HEK293 (cell line): ENCODE measurements around the gene SPOCK3.

ENCODE experiments used
- CTCF ChIA-PET: fragments of 350-600 bp; formaldehyde crosslinking; extraction: SDS; loops from one replicate; lab custom pipeline; 2021; ENCODE audit warnings: antibody characterized with exemption; lab: Yijun Ruan, JAX
- POLR2A ChIA-PET: fragments of 300-600 bp; formaldehyde crosslinking; extraction: SDS; loops from one replicate; lab custom pipeline; 2020; ENCODE audit warnings: antibody characterized with exemption, inconsistent platforms; lab: Yijun Ruan, JAX
- H3K27ac ChIP-seq: fragments of 200-500 bp; sonication (Bioruptor generic); 2 replicates; pipeline ENCODE4 v1.5.1; 2014; ENCODE audit warnings: low read depth, low read length, control low read depth, inconsistent platforms; ENCODE audit errors: extremely low read depth
- H3K36me3 ChIP-seq, 2 experiments: fragments of 200-500 bp in 1 of 2; sonication (Bioruptor generic) in 1 of 2; 1 replicate in 1 of 2; 2 replicates in 1 of 2; pipeline ENCODE4 v1.5.1; 2014 to 2017; ENCODE audit warnings: inconsistent platforms in 2 of 2, low read length in 2 of 2; ENCODE audit not compliant: control insufficient read depth in 2 of 2, insufficient read depth in 1 of 2
- H3K4me1 ChIP-seq: fragments of 200-500 bp; sonication (Bioruptor generic); 2 replicates; pipeline ENCODE4 v1.5.1; 2014; ENCODE audit warnings: mild to moderate bottlenecking, low read length, inconsistent platforms; ENCODE audit not compliant: control insufficient read depth, insufficient read depth
- H3K4me3 ChIP-seq: 2 replicates; pipeline ENCODE4 v1.5.1; 2011; ENCODE audit warnings: low read depth, mild to moderate bottlenecking, control low read depth, low read length, moderate library complexity
- H3K9me3 ChIP-seq: fragments of 200-500 bp; sonication (Bioruptor generic); 2 replicates; pipeline ENCODE4 v1.5.1; 2014; ENCODE audit warnings: low read depth, low read length, inconsistent platforms; ENCODE audit not compliant: control insufficient read depth, insufficient read depth
- CTCF ChIP-seq: fragments of 450-650 bp; formaldehyde crosslinking; IDR thresholded peaks from 2 replicates; pipeline ENCODE4 v1.5.1; 2016; ENCODE audit warnings: missing biosample characterization, missing genetic modification characterization
- HOXD13 ChIP-seq: sonication (generic); formaldehyde crosslinking; IDR thresholded peaks from 2 replicates; pipeline ENCODE4 v1.8.0; 2022; ENCODE audit warnings: missing genetic modification reagents, borderline replicate concordance
- PRDM1 ChIP-seq: fragments of 450-650 bp; formaldehyde crosslinking; IDR thresholded peaks from 2 replicates; pipeline ENCODE4; 2016; ENCODE audit warnings: missing biosample characterization, missing genetic modification characterization
- REST ChIP-seq: fragments of 450-650 bp; formaldehyde crosslinking; IDR thresholded peaks from 2 replicates; pipeline ENCODE4 v1.5.1; 2016; ENCODE audit warnings: missing biosample characterization, missing genetic modification characterization
- SP3 ChIP-seq: fragments of 450-650 bp; formaldehyde crosslinking; IDR thresholded peaks from 2 replicates; pipeline ENCODE4 v1.5.1; 2016; ENCODE audit warnings: missing biosample characterization, missing genetic modification characterization
- YY1 ChIP-seq: fragments of 450-650 bp; formaldehyde crosslinking; IDR thresholded peaks from 2 replicates; pipeline ENCODE4 v1.5.1; 2018; ENCODE audit warnings: missing biosample characterization, missing genetic modification characterization
- ZFP3 ChIP-seq: fragments of 450-650 bp; formaldehyde crosslinking; IDR thresholded peaks from 2 replicates; pipeline ENCODE4 v1.5.1; 2016; ENCODE audit warnings: low read depth, missing biosample characterization, missing genetic modification characterization
- ZNF2 ChIP-seq: fragments of 450-650 bp; formaldehyde crosslinking; IDR thresholded peaks from 2 replicates; pipeline ENCODE4 v1.5.1; 2016; ENCODE audit warnings: missing biosample characterization, missing genetic modification characterization
- ZNF280C ChIP-seq: fragments of 450-650 bp; formaldehyde crosslinking; IDR thresholded peaks from 2 replicates; pipeline ENCODE4 v1.5.1; 2016; ENCODE audit warnings: missing biosample characterization, missing genetic modification characterization
- ZNF324 ChIP-seq: fragments of 450-650 bp; formaldehyde crosslinking; IDR thresholded peaks from 2 replicates; pipeline ENCODE4 v1.5.1; 2016; ENCODE audit warnings: missing biosample characterization, missing genetic modification characterization
- ZNF529 ChIP-seq: fragments of 450-650 bp; formaldehyde crosslinking; IDR thresholded peaks from 2 replicates; pipeline ENCODE4 v1.5.1; 2017; ENCODE audit warnings: missing genetic modification characterization, missing biosample characterization; ENCODE audit not compliant: insufficient replicate concordance
- ZNF544 ChIP-seq: fragments of 450-650 bp; formaldehyde crosslinking; IDR thresholded peaks from 2 replicates; pipeline ENCODE4 v1.5.0; 2017; ENCODE audit warnings: missing biosample characterization, missing genetic modification characterization
- ZNF600 ChIP-seq: fragments of 450-650 bp; formaldehyde crosslinking; IDR thresholded peaks from 2 replicates; pipeline ENCODE4 v1.5.1; 2016; ENCODE audit warnings: missing biosample characterization, missing genetic modification characterization
- ZNF654 ChIP-seq: fragments of 450-650 bp; formaldehyde crosslinking; IDR thresholded peaks from 2 replicates; pipeline ENCODE4 v1.5.1; 2016; ENCODE audit warnings: low read depth, missing biosample characterization, missing genetic modification characterization
- ZSCAN23 ChIP-seq: fragments of 450-650 bp; formaldehyde crosslinking; IDR thresholded peaks from 2 replicates; pipeline ENCODE4 v1.5.1; 2016; ENCODE audit warnings: missing biosample characterization, missing genetic modification characterization

The SPOCK3 gene

DNA sequence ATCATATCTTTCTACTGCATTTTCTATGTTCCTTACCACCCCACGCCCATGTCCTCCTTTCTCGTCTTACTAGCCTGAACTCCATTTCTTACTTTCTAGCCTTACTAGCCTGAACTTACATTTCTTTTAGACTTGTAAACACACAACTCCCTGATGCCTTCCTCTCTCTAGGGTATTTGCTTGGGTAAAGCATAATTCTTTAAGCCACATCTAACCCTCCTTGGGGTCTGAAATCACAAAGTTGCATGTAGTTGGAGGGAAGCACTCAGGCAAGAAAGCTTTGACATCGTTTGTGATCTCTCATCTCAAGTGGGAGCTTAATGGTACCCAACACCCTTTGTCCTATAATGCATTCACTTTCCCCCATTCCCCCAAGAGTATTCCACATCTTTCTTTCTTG lies 124.4 kb downstream of the SPOCK3 start:
- ChIA-PET POLR2A (no interaction called here), CTCF (no interaction called here)
- no peak for TF ChIP-seq CTCF
- no peak for TF ChIP-seq PRDM1
- no peak for TF ChIP-seq ZNF654 (tag by site-specific recombination)
- TF ChIP-seq ZNF2 (tag by site-specific recombination): no peak
- TF ChIP-seq ZNF600 (tag by site-specific recombination): no peak
- no peak for TF ChIP-seq SP3 (tag by site-specific recombination)
- H3K9me3 ChIP-seq: no peaks in the 10 kb centered on the region
- no peaks in the 10 kb centered on the region for H3K36me3 ChIP-seq
- no peak overlapping the region for H3K27ac ChIP-seq
- H3K4me3 ChIP-seq: no peak overlapping the region
- no peaks in the 10 kb centered on the region for H3K4me1 ChIP-seq

GRCh38 chr4:167105857-167106256 lies 128.4 kb downstream of the SPOCK3 start:
- no peaks in the 10 kb centered on the region for H3K9me3 ChIP-seq

GRCh38 chr4:167102475-167102874 lies 131.8 kb downstream of the SPOCK3 start:
- Histone ChIP-seq H3K9me3 (no peaks in the 10 kb centered on the region), H3K4me3 (no peak overlapping the region), H3K4me1 (no peaks in the 10 kb centered on the region), H3K27ac (no peak overlapping the region), H3K36me3 (no peaks in the 10 kb centered on the region)
- ChIA-PET POLR2A (no interaction called here), CTCF (no interaction called here)
- TF ChIP-seq YY1 (tag by site-specific recombination): no peak

More at GRCh38 chr4:167105857-167106256, 128.4 kb downstream of the SPOCK3 start:
- Histone ChIP-seq H3K27ac (no peak overlapping the region), H3K4me1 (no peaks in the 10 kb centered on the region), H3K36me3 (no peaks in the 10 kb centered on the region)
- ChIA-PET CTCF (no interaction called here), POLR2A (no interaction called here)
- TF ChIP-seq ZNF324 (no peak), REST (tag by site-specific recombination) (peak; percentile 20; the same call in 1 of the 2 replicates)
- TF ChIP-seq, all 188 proteins: peak for 1
- H3K4me3 ChIP-seq: no peak overlapping the region

DNA sequence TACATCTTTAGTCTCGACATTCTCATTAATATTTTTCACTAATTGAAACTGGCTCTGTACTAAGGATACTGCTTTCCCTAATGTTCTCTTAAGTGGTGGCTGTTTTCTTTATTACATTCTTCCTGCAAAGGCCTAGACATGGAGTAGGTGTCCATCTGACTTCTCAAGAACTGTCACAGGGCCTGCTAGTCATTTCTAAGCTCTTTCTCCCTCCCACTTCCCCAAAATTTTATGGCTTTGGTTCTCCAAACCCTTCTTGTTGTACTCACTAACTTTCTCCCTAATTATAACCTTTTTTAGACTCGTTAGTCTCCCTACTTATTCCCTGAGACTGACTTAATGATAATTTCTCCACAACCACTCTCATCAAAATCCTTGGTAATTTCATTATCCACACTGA lies 133.3 kb downstream of the SPOCK3 start:
- CTCF ChIA-PET: no interaction called here
- Histone ChIP-seq H3K36me3 (no peaks in the 10 kb centered on the region), H3K4me3 (no peak overlapping the region), H3K9me3 (no peaks in the 10 kb centered on the region), H3K27ac (no peak overlapping the region)
- POLR2A ChIA-PET: no interaction called here
- TF ChIP-seq ZFP3 (tag by site-specific recombination) (no peak), ZSCAN23 (no peak), ZNF544 (no peak), HOXD13 (CRISPR knock-in tag) (no peak), ZNF529 (tag by site-specific recombination) (no peak), ZNF280C (tag by site-specific recombination) (no peak)
- TF ChIP-seq, all 188 proteins: peak for 0
- no peaks in the 10 kb centered on the region for H3K4me1 ChIP-seq
